Measurements from ENCODE around the gene TCEANC.

- no peak for TF ChIP-seq ZNF274 (IDR thresholded peaks at IDR 0.05; ENCODE audit: low read depth, low read length)
- TF ChIP-seq YY1 (IDR thresholded peaks at IDR 0.05; ENCODE audit: insufficient read depth, insufficient read length) = no peak
- TF ChIP-seq SUZ12 (IDR thresholded peaks at IDR 0.05; ENCODE audit: extremely low read depth, insufficient read depth, insufficient read length) = no peak
Measured at GRCh38 chrX:13646154-13646549, 6.8 kb upstream of the TCEANC start.
